ENCODE data around the gene TMEM178B.
"Not testable (repeated sequence)": the region's sequence is repeated elsewhere in the genome, so short reads cannot be mapped to it uniquely, and the experiment has no call there.

The TMEM178B gene

GRCh38 chr7:141355032-141355431 lies 281.2 kb downstream of the TMEM178B start:
- DNase-seq (ENCODE audit: low spot score) = no peak

- DNase-seq (ENCODE audit: low spot score) = no peak
Measured at GRCh38 chr7:141356161-141356560, 282.3 kb downstream of the TMEM178B start.

- DNase-seq (ENCODE audit: low spot score) = no peak
Measured at GRCh38 chr7:141358386-141358785, 284.5 kb downstream of the TMEM178B start.

- no peak for DNase-seq (ENCODE audit: low spot score)
Measured at GRCh38 chr7:141359262-141359661, 285.4 kb downstream of the TMEM178B start.

GRCh38 chr7:141359740-141360415 lies 286.0 kb downstream of the TMEM178B start:
- no peak for DNase-seq (ENCODE audit: low spot score)

- DNase-seq (ENCODE audit: low spot score) = no peak
Measured at GRCh38 chr7:141360416-141360760, 286.5 kb downstream of the TMEM178B start.

GRCh38 chr7:141360803-141361202 lies 286.9 kb downstream of the TMEM178B start:
- no peak for DNase-seq (ENCODE audit: low spot score)

GRCh38 chr7:141361479-141361878 lies 287.6 kb downstream of the TMEM178B start:
- no peak for DNase-seq (ENCODE audit: low spot score)

- DNase-seq (ENCODE audit: low spot score) = no peak
Measured at GRCh38 chr7:141361960-141362359, 288.1 kb downstream of the TMEM178B start.

- no peak for DNase-seq (ENCODE audit: low spot score)
Measured at GRCh38 chr7:141362580-141363435, 288.9 kb downstream of the TMEM178B start.

- DNase-seq (ENCODE audit: low spot score) = no peak
Measured at GRCh38 chr7:141363748-141364147, 289.9 kb downstream of the TMEM178B start.

- DNase-seq (ENCODE audit: low spot score) = no peak
Measured at GRCh38 chr7:141366091-141366621, 292.3 kb downstream of the TMEM178B start.

- DNase-seq (ENCODE audit: low spot score) = no peak
Measured at GRCh38 chr7:141369422-141369821, 295.6 kb downstream of the TMEM178B start.

GRCh38 chr7:141370178-141370577 lies 296.3 kb downstream of the TMEM178B start:
- DNase-seq (ENCODE audit: low spot score) = no peak

- DNase-seq (ENCODE audit: low spot score) = no peak
Measured at GRCh38 chr7:141370650-141371049, 296.8 kb downstream of the TMEM178B start.

- DNase-seq (ENCODE audit: low spot score) = no peak
Measured at GRCh38 chr7:141374425-141374824, 300.6 kb downstream of the TMEM178B start.

- DNase-seq (ENCODE audit: low spot score) = no peak
Measured at GRCh38 chr7:141375442-141375841, 301.6 kb downstream of the TMEM178B start.

GRCh38 chr7:141377906-141378305 lies 304.0 kb downstream of the TMEM178B start:
- DNase-seq (ENCODE audit: low spot score) = no peak

GRCh38 chr7:141378405-141378804 lies 304.5 kb downstream of the TMEM178B start:
- DNase-seq (ENCODE audit: low spot score) = no peak

- DNase-seq (ENCODE audit: low spot score) = no peak
Measured at GRCh38 chr7:141381794-141382427, 308.0 kb downstream of the TMEM178B start.

GRCh38 chr7:141383356-141383755 lies 309.5 kb downstream of the TMEM178B start:
- DNase-seq (ENCODE audit: low spot score) = not testable (repeated sequence)

GRCh38 chr7:141386881-141387280 lies 313.0 kb downstream of the TMEM178B start:
- no peak for DNase-seq (ENCODE audit: low spot score)

Measured in D341Med (cell line).